GM18505 (cell line): ENCODE results near the gene TMEM119.

Source experiments
- ATAC-seq: cut with Tn5 transposase; IDR thresholded peaks from one replicate; pipeline ENCODE4 v1.9.1; 2021; ENCODE audit not compliant: unreplicated experiment
- POLR2A ChIP-seq: IDR thresholded peaks from 4 replicates; pipeline ENCODE4 v1.6.1; 2011; ENCODE audit warnings: borderline replicate concordance; ENCODE audit not compliant: insufficient read depth, insufficient read length; ENCODE audit errors: extremely low read depth

Gene TMEM119

GRCh38 chr12:108571609-108572165 lies 26.2 kb downstream of the TMEM119 start:
- no peak for TF ChIP-seq POLR2A
- ATAC-seq = no peak

- TF ChIP-seq POLR2A = no peak
- ATAC-seq = no peak
Observed at GRCh38 chr12:108570743-108571608, 26.9 kb downstream of the TMEM119 start.

- peak; percentile 62 for TF ChIP-seq POLR2A
- peak; percentile 67 for ATAC-seq
Observed at GRCh38 chr12:108568338-108569154, 29.3 kb downstream of the TMEM119 start.

DNA sequence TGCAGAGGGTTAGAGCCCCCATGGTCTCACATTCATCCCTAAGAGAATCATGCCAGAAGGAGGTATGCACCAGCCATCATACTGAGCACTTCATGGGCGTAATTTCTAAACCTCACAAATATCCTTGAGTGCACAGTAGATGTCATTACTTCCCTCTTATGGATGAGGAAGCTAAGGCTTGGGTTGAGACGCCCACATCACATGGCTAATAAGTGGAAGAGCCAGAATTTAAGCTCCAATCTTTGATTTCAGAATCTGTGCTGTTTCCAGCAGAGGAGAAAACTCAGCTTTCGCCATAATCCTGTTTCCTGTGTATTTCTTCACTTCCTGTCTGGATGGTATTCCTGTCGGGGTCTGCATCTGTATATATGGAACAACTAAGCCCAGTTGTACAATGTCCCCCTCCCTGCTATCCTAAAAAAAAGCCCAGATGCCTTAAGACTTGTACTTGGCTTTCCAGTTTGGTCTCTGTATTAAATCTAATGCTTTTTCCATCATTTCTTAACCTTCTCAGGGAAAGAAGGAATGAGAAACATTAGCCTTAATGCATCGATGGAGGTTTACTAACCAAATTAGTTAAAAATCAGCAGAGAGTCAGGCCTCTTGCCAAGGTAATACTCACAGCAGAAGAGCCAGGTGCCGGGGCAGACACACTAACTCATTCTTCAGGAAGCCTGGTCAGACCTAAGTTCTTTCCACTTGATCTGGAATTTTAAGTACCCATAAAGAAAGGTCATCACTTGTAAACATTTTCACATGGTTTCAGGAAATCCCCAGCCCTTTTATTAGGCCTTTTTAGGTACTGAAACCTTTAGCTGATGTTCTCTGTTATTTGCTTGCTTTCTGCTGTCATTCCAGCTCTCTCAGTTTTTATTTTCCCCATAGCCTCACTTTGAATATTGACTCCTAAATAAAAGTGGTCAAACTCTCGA lies 30.2 kb downstream of the TMEM119 start:
- no peak for ATAC-seq
- no peak for TF ChIP-seq POLR2A

DNA sequence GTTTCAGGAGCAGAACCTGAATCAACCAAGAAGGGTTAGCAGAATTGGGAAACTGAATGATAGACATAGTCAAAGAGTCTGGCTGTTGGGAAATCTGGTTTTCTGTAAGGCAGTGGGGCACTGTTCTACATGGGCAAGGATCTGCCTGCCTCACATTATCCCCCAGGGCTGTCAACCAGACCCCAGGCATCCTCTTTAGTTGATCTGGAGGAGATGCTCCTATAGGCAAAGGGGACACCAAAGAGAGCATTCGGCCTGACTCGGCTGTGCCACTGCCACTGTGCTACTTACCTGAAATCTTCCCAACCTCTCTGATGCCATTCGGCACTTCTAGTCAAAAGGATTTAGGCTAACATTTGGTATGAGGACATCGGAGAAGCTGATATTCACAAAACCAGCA lies 31.4 kb downstream of the TMEM119 start:
- no peak for ATAC-seq
- TF ChIP-seq POLR2A = no peak

GRCh38 chr12:108565976-108566375 lies 31.9 kb downstream of the TMEM119 start:
- TF ChIP-seq POLR2A = no peak
- no peak for ATAC-seq

GRCh38 chr12:108565146-108565545 lies 32.7 kb downstream of the TMEM119 start:
- ATAC-seq = no peak
- TF ChIP-seq POLR2A = no peak

GRCh38 chr12:108564724-108565123 lies 33.2 kb downstream of the TMEM119 start:
- no peak for ATAC-seq
- TF ChIP-seq POLR2A = no peak

- no peak for ATAC-seq
- TF ChIP-seq POLR2A = no peak
Observed at GRCh38 chr12:108563804-108564151, 34.1 kb downstream of the TMEM119 start.

- TF ChIP-seq POLR2A = peak; percentile 52
- ATAC-seq = peak; percentile 27
Observed at GRCh38 chr12:108563136-108563803, 34.6 kb downstream of the TMEM119 start.

- peak; percentile 95 for TF ChIP-seq POLR2A
- ATAC-seq = peak; percentile 64
Observed at GRCh38 chr12:108562348-108563135, 35.3 kb downstream of the TMEM119 start, which contains the start of gene ISCU. ISCU (plus strand) TSS chr12:108562596; CDS start chr12:108562623, 27 bp downstream.
